HG03457 (cell line): ENCODE results near the gene KCNT1.

Experiments
- ATAC-seq: cut with Tn5 transposase; IDR thresholded peaks from one replicate; pipeline ENCODE4 v1.9.1; 2021; ENCODE audit warnings: moderate number of reproducible peaks; ENCODE audit not compliant: unreplicated experiment

KCNT1 gene

DNA sequence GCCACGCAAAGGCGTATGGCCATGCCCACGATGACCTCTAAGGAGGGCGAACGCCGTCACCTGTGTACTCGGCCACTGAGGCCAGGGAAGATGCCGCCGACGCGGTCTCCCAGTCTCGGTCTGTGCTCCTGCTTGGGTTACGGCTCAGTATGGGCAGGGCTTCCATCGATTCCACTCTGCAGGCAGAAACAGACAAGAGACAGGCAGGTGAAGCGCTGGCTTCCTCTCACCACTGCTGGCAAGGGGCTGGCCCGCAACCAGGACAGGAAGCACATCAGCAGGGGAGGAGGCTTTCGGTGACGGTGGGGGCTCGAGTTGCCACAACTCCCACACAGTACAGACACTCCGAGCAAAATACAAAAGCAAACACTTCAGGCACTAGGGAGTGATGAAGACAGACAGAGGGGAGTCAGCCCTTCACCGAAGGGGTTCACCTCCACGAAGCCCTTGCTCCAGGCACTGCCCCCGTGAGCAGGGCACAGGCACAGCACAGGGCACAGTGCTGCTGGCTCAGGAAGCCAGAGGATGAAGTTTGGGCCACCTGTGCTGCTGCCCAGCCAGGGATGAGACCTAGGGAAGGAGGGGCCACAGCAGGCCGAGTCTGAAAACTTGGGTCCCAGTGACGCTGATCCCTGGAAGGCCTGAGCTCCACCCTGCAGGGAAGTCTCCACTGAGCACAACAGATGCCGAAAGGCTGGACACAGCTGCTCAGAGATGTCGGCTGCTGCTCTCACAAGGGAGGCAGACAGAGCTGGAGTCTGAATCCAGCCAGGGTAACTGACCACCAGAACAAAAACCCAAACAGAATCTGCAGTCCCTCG is 114.1 kb downstream of the KCNT1 start:
- ATAC-seq, result no peak

- no peak for ATAC-seq
These were observed 114.6 kb downstream of the KCNT1 start for GRCh38 chr9:135816651-135816970.

GRCh38 chr9:135817951-135818717 is 116.1 kb downstream of the KCNT1 start:
- no peak for ATAC-seq

- ATAC-seq, result no peak
These were observed 116.9 kb downstream of the KCNT1 start for GRCh38 chr9:135818718-135819475.

GRCh38 chr9:135819905-135820304 is 117.9 kb downstream of the KCNT1 start:
- no peak for ATAC-seq

DNA sequence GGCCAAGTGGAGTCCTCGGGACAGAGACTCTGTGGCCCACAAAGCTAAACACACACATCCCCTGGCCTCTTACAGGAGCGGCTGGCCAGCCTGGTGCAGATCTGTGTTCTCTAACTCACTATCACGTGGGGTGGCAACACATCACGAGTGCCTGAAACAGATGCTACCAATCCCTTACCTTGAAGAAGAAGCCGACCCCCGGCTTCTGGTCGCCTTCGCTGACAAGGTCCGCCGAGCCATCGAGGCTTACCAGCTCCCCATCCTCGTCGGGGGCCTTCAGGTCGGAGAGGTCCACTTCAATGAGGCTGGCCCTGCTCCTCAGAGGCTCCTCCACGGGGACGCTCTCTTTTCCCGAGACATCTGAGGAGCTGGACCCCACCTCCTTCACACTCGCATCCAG is 118.7 kb downstream of the KCNT1 start:
- ATAC-seq, result no peak

DNA sequence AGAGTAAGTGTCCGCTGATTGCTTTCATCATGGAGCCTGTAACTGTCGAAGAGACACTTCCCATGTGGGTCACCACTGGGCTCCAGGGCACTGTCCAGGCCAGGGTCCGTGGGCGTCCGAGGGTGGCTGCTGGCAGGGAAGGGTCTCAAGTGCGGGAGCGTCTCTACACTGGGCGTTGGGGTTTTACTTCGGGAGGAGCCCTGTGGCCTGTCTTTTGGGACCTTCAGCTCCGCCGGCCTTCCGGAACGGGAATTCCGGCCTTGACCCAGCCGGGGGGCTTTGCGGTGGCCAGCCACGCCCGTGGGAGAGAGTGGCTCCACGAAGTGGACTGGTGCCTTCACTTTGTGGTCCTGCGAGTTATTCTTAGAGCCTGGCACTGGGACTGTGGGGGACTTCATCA is 119.1 kb downstream of the KCNT1 start:
- no peak for ATAC-seq

DNA sequence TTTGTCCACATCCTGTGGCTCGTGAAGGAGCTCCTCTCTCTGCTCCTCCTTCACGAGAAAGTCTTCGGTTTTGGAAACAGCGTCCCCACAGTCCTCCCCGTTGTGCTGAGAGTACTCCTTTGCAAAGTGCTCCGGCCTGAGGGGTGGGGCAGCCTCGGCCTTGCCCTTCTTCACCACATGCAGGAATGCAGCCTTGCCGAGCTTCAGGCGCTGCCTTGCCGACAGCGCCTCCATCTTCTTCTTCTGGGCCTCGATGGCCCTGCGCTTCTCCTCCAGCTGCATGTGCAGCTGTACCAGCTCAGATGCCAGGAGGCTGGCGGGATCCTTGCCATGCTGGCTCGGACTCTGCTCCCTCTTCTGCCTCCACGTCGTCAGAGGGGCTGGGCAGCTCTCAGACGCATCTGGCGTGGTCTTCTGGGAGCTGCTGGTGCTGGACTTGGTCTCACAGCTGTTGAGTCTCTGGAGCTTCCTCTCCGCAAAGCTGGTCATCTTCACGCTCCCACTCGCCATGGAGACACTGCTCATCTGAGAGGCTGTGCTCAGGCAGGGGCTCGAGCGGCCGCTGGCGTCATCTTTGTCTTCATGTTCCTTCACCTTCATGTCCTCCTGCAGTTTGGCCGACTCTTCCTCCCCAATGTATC is 119.9 kb downstream of the KCNT1 start:
- ATAC-seq, result no peak

DNA sequence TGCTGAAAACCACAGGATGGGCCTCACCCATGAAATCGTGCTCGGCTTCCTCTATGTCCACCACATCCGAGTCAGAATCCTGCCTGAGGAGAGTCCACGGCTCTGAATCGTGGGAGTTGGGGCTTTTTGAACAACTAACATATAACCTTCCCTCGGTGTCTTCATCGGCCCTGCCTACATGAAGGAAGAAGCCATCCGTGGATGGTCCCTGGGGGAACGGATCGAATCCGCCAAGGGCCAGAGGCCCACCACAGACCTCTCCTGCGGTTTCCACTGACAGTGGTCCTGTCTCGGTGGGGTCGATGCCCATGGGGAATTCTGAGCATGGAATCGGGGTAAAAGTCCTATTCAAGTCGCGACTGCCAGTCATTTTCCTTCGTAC is 120.4 kb downstream of the KCNT1 start:
- no peak for ATAC-seq

GRCh38 chr9:135823036-135823435 is 121.1 kb downstream of the KCNT1 start:
- ATAC-seq, result no peak

DNA sequence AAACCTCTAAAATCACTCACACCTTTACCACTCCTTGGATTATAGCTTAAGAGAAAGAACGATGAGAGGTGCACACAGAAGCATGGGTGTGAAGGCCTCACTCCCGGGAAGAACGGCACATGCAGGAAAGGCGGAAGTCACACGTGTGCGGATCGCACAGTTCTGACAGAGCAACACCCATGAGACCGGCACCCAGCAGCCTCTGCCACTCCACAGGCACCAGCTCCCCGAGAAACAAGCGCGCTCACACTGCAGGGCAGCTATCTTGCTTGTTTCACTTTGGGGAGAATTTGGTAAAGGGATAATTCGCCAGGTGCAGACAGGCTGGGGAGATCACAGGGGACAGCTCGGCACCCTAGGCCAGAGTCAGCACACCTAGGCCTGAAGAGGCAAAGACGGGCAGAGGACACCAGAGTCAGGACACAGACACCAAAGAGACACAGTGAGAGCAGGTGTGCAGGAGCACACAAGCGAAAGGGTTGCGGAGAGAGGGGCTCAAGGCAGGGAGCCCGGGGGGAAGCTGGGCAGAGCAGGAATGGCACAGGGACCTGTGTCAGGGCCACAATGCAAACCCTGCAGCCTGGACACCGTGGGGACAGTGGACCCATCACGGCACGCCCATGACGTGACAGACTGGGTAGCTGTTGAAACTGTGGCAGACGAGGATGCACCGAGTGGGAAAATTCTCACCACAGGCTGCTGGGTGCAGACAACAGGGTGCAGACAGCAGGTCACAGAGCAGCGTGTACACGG is 123.6 kb downstream of the KCNT1 start:
- no peak for ATAC-seq

- ATAC-seq, result no peak
These were observed 124.2 kb downstream of the KCNT1 start for GRCh38 chr9:135826188-135826545.

DNA sequence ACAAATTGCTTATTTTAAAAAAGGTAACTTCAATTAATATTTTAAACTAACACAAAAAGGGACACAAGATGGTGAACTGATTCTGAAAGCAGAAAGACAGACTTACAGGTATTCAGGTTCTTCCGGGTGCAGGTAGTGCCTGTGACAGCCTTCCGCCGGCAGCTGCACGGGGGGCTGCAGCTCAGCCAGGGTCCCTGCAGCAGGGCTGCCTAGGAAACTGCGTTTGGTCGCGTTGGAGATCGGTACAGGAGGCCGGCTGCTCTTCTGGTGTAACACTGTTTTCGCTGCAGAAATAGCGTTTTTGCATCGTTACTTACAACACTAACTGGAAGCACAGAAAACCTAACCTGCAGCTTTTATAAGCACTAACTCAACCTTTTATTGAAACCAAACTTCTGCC is 125.3 kb downstream of the KCNT1 start:
- ATAC-seq, result no peak

DNA sequence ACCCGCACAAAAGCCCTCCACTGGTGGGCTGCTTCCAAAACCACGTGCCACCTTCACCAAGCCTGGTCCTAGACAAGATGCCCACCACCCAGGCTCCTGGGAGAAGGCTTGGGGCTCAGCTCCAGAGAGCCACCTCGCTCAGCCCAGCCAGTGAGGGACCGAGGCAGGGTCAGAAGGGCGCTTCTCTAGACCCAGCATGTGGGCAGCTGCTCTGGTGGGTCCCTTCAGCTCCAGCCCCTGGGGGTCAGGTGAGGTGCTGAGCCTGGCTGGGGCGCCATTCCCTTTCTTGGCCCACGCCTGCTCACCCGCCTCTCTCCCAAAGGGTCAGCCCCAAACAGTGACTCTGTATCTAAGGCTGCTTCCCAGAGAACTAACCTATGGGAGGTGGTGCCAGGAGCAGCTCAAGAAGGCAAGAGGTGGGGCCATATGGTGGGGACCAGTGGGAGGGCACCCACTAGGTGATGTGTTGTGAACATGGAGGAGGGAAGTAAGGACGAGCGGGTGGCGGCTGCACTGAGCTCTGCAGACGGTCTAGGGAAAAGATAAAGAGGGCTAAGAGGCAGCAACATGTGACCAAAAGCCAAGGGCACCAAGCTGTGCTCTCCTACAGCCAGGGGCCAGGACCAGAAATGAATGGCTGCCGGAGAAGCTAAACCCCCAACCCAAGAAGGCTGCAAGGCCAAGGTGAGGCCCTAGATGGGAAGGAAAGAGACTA is 126.0 kb downstream of the KCNT1 start:
- no peak for ATAC-seq

DNA sequence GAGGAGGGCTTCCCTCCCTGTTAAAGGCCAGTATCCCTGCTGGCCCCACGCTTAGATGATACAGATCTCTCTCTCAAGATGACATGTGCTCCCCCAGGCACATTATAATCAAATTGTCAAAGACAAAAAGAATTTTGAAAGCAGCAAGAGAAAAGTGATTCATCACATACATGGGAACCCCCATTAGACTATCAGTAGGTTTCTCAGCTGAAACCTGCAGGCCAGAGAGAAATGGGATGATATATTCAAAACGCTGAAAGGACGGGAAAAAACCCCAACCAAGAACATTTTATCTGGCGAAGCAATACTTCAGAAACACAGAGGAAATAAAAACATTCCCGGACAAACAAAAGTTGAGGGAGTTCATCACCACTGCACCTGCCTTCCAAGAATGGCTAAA is 126.7 kb downstream of the KCNT1 start:
- no peak for ATAC-seq

GRCh38 chr9:135830496-135830895 is 128.5 kb downstream of the KCNT1 start:
- no peak for ATAC-seq

GRCh38 chr9:135833864-135834263 is 131.9 kb downstream of the KCNT1 start:
- no peak for ATAC-seq

DNA sequence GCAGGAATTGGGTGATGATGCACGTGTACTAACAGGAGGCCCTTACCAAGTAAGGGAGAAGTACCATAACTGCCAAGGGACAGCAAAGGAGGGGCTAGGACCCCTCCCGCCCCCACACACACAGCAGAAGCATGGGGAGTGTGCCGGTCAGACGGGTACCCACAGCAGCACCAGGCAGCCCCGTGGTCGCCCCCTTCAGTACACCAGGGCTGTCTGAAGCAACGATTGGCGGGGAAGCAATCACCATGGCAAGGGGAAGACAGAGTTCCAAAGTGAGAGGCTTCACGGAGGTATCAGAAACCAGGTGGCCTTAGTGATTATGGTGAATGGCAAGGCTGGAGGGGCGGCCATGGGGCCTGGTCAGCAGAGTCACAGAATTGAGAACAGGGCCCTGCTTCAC is 133.1 kb downstream of the KCNT1 start:
- ATAC-seq, result no peak

DNA sequence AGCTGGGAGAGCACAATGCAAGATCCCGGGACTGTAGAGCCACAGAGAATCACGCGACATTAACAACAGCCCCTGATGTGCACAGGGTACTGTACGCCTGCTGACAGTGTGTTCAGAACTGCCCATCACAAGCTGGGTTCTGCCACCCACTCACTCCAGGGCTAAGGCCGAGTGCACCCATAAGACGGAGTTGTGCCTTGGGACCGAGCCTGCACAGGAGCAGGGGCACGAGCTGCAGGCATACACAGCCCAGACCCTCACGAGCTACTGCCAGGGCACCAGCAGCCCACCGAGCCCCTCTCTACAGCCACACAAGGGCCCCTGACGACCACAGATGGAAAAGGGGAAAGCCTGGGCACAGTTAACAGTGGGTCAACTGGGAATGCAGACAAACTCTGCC is 137.5 kb downstream of the KCNT1 start:
- ATAC-seq, result no peak

- no peak for ATAC-seq
These were observed 138.1 kb downstream of the KCNT1 start for GRCh38 chr9:135840107-135840506.
